H1 (cell line): Measurements from ENCODE around the gene ZNF350. TPM values are rescaled to one million over a fixed set of nuclear protein-coding genes. Genes with fewer than 3 reads are reported as not detected.

Source experiments
- CTCF ChIA-PET: fragments of 300-600 bp; sonication (Branson Sonifier 250); formaldehyde crosslinking; loops from one replicate; lab custom pipeline; 2021; ENCODE audit not compliant: partially characterized antibody; lab: Charles Lee
- POLR2A ChIA-PET: fragments of 300-600 bp; sonication (Branson Sonifier 250); formaldehyde crosslinking; loops from one replicate; lab custom pipeline; 2021; ENCODE audit warnings: inconsistent platforms; ENCODE audit not compliant: partially characterized antibody; lab: Charles Lee
- DNase-seq, 2 experiments: peaks; one replicate each; pipeline versions ENCODE4 v3.0.0 to v3.0.0-alpha.2; 2010 to 2022; ENCODE audit warnings: low spot score in 2 of 2, low read depth in 1 of 2, mixed read lengths in 1 of 2
- FAIRE-seq: peaks from 2 replicates; lab custom pipeline; 2011; peaks lifted over from hg19 to GRCh38; lab: Jason Lieb, UNC
- H2AFZ ChIP-seq: 2 replicates; pipeline ENCODE4 v1.8.1; 2012; ENCODE audit warnings: low read length, inconsistent platforms
- H2AK5ac ChIP-seq: 2 replicates; pipeline ENCODE4 v1.6.1; 2013; ENCODE audit warnings: low read depth, low read length
- H2BK120ac ChIP-seq: replicated peaks from 2 replicates; pipeline ENCODE3; 2013; ENCODE audit warnings: low read depth, low read length, inconsistent platforms
- H2BK12ac ChIP-seq: 2 replicates; pipeline ENCODE4 v1.6.1; 2013; ENCODE audit warnings: low read depth, low read length
- H2BK15ac ChIP-seq: 2 replicates; pipeline ENCODE4 v1.6.1; 2013; ENCODE audit warnings: low read length
- H2BK20ac ChIP-seq: 2 replicates; pipeline ENCODE4 v1.6.1; 2013; ENCODE audit warnings: low read length
- H2BK5ac ChIP-seq: 2 replicates; pipeline ENCODE4 v1.6.1; 2013; ENCODE audit warnings: low read depth, low read length
- H3K14ac ChIP-seq: 2 replicates; pipeline ENCODE4 v1.6.1; 2013; ENCODE audit warnings: inconsistent platforms; ENCODE audit not compliant: insufficient read length
- H3K18ac ChIP-seq: 2 replicates; pipeline ENCODE4 v1.6.1; 2013; ENCODE audit warnings: low read length; ENCODE audit errors: extremely low read depth
- H3K23ac ChIP-seq: 2 replicates; pipeline ENCODE4 v1.6.1; 2013; ENCODE audit warnings: inconsistent platforms; ENCODE audit not compliant: insufficient read length
- H3K23me2 ChIP-seq: 2 replicates; pipeline ENCODE4 v1.6.1; 2013; ENCODE audit warnings: low read depth, low read length
- H3K27ac ChIP-seq: 2 replicates; pipeline ENCODE4 v1.6.1; 2011; ENCODE audit warnings: low read depth, low read length, inconsistent platforms
- H3K27me3 ChIP-seq, 4 experiments: replicated peaks in 1 of 4; 1 replicate in 1 of 4; 2 replicates in 3 of 4; pipeline versions ENCODE4 v1.6.1 to v1.8.1; 2011 to 2013; ENCODE audit warnings: low read length in 3 of 4, mild to moderate bottlenecking in 3 of 4, inconsistent platforms in 2 of 4, mixed read lengths in 2 of 4, moderate library complexity in 1 of 4; ENCODE audit not compliant: control insufficient read depth in 3 of 4, insufficient read depth in 3 of 4; ENCODE audit errors: extremely low read depth in 1 of 4
- H3K36me3 ChIP-seq, 4 experiments: 2 replicates each; pipeline versions ENCODE4 v1.6.1 to v1.8.1; 2011 to 2013; ENCODE audit warnings: mild to moderate bottlenecking in 4 of 4, low read length in 3 of 4, moderate library complexity in 2 of 4, control low read depth in 1 of 4, inconsistent platforms in 1 of 4; ENCODE audit not compliant: insufficient read depth in 4 of 4, control insufficient read depth in 2 of 4
- H3K4ac ChIP-seq: replicated peaks from 2 replicates; pipeline ENCODE3; 2013; ENCODE audit warnings: low read length, low read depth, mixed read lengths, inconsistent platforms; ENCODE audit not compliant: insufficient read length
- H3K4me1 ChIP-seq, 4 experiments: replicated peaks in 1 of 4; 1 replicate in 1 of 4; 2 replicates in 3 of 4; pipeline versions ENCODE4 v1.6.1 to v1.8.1; 2011 to 2013; ENCODE audit warnings: low read length in 3 of 4, inconsistent platforms in 2 of 4, mixed read lengths in 1 of 4; ENCODE audit not compliant: insufficient read depth in 4 of 4, control insufficient read depth in 3 of 4
- H3K4me2 ChIP-seq, 2 experiments: 2 replicates each; pipeline versions ENCODE4 v1.6.1 to v1.8.1; 2011 to 2013; ENCODE audit warnings: low read depth in 2 of 2, low read length in 2 of 2, control low read depth in 1 of 2, inconsistent platforms in 1 of 2, mild to moderate bottlenecking in 1 of 2; ENCODE audit not compliant: insufficient read depth in 1 of 2
- H3K4me3 ChIP-seq, 4 experiments: fragments of 200-600, 300-600 bp in 1 of 4; sonication (generic), shearing (Covaris generic), sonication (Bioruptor Twin) in 1 of 4; 2 replicates each; pipeline versions ENCODE4 v1.5.1 to v1.8.1; 2011 to 2016; ENCODE audit warnings: low read length in 4 of 4, low read depth in 3 of 4, control low read depth in 2 of 4, inconsistent platforms in 2 of 4, mild to moderate bottlenecking in 2 of 4, mixed read lengths in 1 of 4, moderate library complexity in 1 of 4; ENCODE audit not compliant: insufficient read depth in 2 of 4; ENCODE audit errors: extremely low read depth in 1 of 4
- H3K56ac ChIP-seq: replicated peaks from 2 replicates; pipeline ENCODE3; 2013; ENCODE audit warnings: low read depth, mild to moderate bottlenecking, mixed read lengths, low read length, inconsistent platforms; ENCODE audit not compliant: insufficient read length
- H3K79me1 ChIP-seq: 2 replicates; pipeline ENCODE4 v1.6.1; 2013; ENCODE audit warnings: low read depth, low read length, control low read depth
- H3K79me2 ChIP-seq, 2 experiments: 2 replicates each; pipeline versions ENCODE4 v1.6.1 to v1.8.1; 2012 to 2013; ENCODE audit warnings: low read length in 2 of 2, mild to moderate bottlenecking in 2 of 2, inconsistent platforms in 1 of 2; ENCODE audit not compliant: insufficient read depth in 2 of 2, control insufficient read depth in 1 of 2
- H3K9ac ChIP-seq, 4 experiments: replicated peaks in 1 of 4; 1 replicate in 1 of 4; 2 replicates in 3 of 4; pipeline versions ENCODE4 v1.6.1 to v1.8.1; 2011 to 2013; ENCODE audit warnings: low read depth in 3 of 4, low read length in 3 of 4, control low read depth in 2 of 4, mild to moderate bottlenecking in 2 of 4, moderate library complexity in 2 of 4, inconsistent platforms in 1 of 4; ENCODE audit errors: extremely low read depth in 1 of 4
- H3K9me3 ChIP-seq, 2 experiments: 2 replicates each; pipeline versions ENCODE4 v1.6.1 to v1.8.1; 2012 to 2013; ENCODE audit warnings: mild to moderate bottlenecking in 2 of 2, moderate library complexity in 2 of 2, control low read depth in 1 of 2, inconsistent platforms in 1 of 2, low read depth in 1 of 2, low read length in 1 of 2, mixed read lengths in 1 of 2; ENCODE audit not compliant: insufficient read depth in 2 of 2
- H4K20me1 ChIP-seq, 2 experiments: replicated peaks in 1 of 2; 2 replicates each; pipeline versions ENCODE3 to v1.8.1; 2011 to 2013; ENCODE audit warnings: inconsistent platforms in 2 of 2, low read length in 2 of 2, mild to moderate bottlenecking in 1 of 2; ENCODE audit not compliant: insufficient read depth in 2 of 2, control insufficient read depth in 1 of 2
- H4K5ac ChIP-seq: 2 replicates; pipeline ENCODE4 v1.6.1; 2013; ENCODE audit warnings: low read length, low read depth, mixed read lengths, inconsistent platforms; ENCODE audit not compliant: insufficient read length
- H4K8ac ChIP-seq: 2 replicates; pipeline ENCODE4 v1.8.0; 2013; ENCODE audit warnings: mild to moderate bottlenecking, moderate library complexity, low read length, inconsistent platforms; ENCODE audit not compliant: insufficient read depth; ENCODE audit errors: extremely low read depth
- H4K91ac ChIP-seq: replicated peaks from 2 replicates; pipeline ENCODE3; 2013; ENCODE audit warnings: low read length, mixed read lengths, inconsistent platforms; ENCODE audit not compliant: insufficient read length
- CBX8 ChIP-seq: fragments of 300-800, 300-1000 bp; sonication (generic); IDR thresholded peaks from 2 replicates; pipeline ENCODE4 v1.7.1; 2016; ENCODE audit warnings: low read depth, low read length, borderline replicate concordance
- EP300 ChIP-seq, 2 experiments: IDR thresholded peaks; 1 replicate in 1 of 2; 2 replicates in 1 of 2; pipeline ENCODE4 v1.6.1; 2011 to 2012; ENCODE audit warnings: low read depth in 2 of 2, low read length in 2 of 2, mild to moderate bottlenecking in 2 of 2, borderline replicate concordance in 1 of 2, inconsistent platforms in 1 of 2, moderate library complexity in 1 of 2
- HDAC6 ChIP-seq: IDR thresholded peaks from one replicate; pipeline ENCODE4 v1.7.1; 2012; ENCODE audit warnings: low read depth, mild to moderate bottlenecking, inconsistent platforms, low read length, moderate library complexity
- KDM1A ChIP-seq: fragments of 200-600, 300-600 bp; sonication (generic); IDR thresholded peaks from 2 replicates; pipeline ENCODE4 v1.7.1; 2016; ENCODE audit warnings: mild to moderate bottlenecking, low read length, borderline replicate concordance
- TAF1 ChIP-seq: IDR thresholded peaks from 2 replicates; pipeline ENCODE4 v1.6.1; 2011; ENCODE audit warnings: mild to moderate bottlenecking, low read depth, low read length
- WGBS, 2 experiments: shearing (Covaris generic) in 1 of 2; methylation state at CpG; one replicate each; pipeline versions ENCODE4 v1.1.6 to v1.1.7; 2013 to 2015; ENCODE audit warnings: low lambda C conversion rate in 2 of 2, mixed read lengths in 2 of 2, inconsistent platforms in 1 of 2, low coverage in 1 of 2, missing lambda C conversion rate in 1 of 2; ENCODE audit not compliant: insufficient replicate concordance in 2 of 2, insufficient coverage in 1 of 2, insufficient read length in 1 of 2; ENCODE audit errors: extremely low coverage in 1 of 2, missing lambda C conversion rate in 1 of 2; 5-methylcytosine and 5-hydroxymethylcytosine counted together
- polyA plus RNA-seq, 7 experiments: library from polyadenylated mRNA; depleted of rRNA in 3 of 7; stranded (reverse) in 5 of 7; unstranded in 2 of 7; fragments of >200 nt in 5 of 7; fragments of 200-250 nt in 2 of 7; gene quantifications; 1 replicate in 5 of 7; 2 replicates in 1 of 7; 4 replicates in 1 of 7; pipeline versions ENCODE4 v1.2.1 to v1.2.3, GENCODE V29; 2011 to 2013; ENCODE audit warnings: missing spikeins in 2 of 7, mixed read lengths in 2 of 7
- total RNA-seq: library from RNA; stranded (reverse); fragmentation: NEBNext Ultra II Directional; extraction: Animal tissue kit (Norgen Biotek cat#: 25700); gene quantifications from 2 replicates; pipeline ENCODE4 v1.2.1, GENCODE V29; 2021
- TF ChIP-seq, protein P1 (sequence below): IDR thresholded peaks from 2 replicates; pipeline ENCODE4 v1.6.1; 2011; ENCODE audit warnings: low read length, improper control_type of control experiment

ZNF350 gene
- total and polyA plus RNA-seq, 2 of the 8 experiments (the other 6 are each of a cell fraction or from before 2014, with no cell fraction given) = 1.7 to 5.3 TPM

DNA sequence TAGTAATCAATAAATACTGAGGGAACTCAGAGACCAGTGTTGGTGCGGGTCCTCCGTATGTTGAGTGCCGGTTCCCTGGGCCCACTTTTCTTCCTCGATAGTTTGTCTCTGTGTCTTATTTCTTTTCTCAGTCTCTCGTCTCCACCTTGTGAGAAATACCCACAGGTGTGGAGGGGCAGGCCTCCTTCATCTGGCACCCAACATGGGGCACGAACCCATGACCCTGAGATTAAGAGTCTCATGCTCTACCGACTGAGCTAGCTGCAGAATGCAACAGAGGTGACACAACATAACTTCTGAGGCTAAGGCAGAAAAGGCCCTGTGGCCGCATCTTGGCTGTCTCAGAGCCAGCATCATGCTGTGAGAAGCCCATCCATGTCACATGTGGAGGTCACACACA lies 64.7 kb downstream of the ZNF350 start:
- TF ChIP-seq TAF1 = no peak
- TF ChIP-seq, protein P1, sequence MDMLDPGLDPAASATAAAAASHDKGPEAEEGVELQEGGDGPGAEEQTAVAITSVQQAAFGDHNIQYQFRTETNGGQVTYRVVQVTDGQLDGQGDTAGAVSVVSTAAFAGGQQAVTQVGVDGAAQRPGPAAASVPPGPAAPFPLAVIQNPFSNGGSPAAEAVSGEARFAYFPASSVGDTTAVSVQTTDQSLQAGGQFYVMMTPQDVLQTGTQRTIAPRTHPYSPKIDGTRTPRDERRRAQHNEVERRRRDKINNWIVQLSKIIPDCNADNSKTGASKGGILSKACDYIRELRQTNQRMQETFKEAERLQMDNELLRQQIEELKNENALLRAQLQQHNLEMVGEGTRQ = no peak
- no peak for TF ChIP-seq CBX8
- no peak for TF ChIP-seq KDM1A
- TF ChIP-seq HDAC6 = no peak
- no peak for TF ChIP-seq EP300 (IDR thresholded peaks at IDR 0.05; ENCODE audit: borderline replicate concordance in 1 of 2, low read depth in 2 of 2, low read length in 2 of 2)
- WGBS, 2 experiments = 90% methylated on average over 7 of the region's 8 CpGs; no CpG with 5 or more reads in 1 of the 2 experiments
- H2BK5ac ChIP-seq = no peak overlapping the region
- FAIRE-seq (no peak), DNase-seq (no peak)
- no peak overlapping the region for H3K9ac ChIP-seq
- peaks cover 77 to 82% of the 10 kb centered on the region in 2 experiments for H3K9me3 ChIP-seq
- H3K4me3 ChIP-seq = peak overlapping the region in 1 of 4 experiments; percentile 5; a peak in 1 of 8 replicates
- H3K18ac ChIP-seq = no peak overlapping the region
- H3K23me2 ChIP-seq = 0 out of 2 replicates have a peak, but pooled peaks cover 2% of the 10 kb centered on the region
- H3K23ac ChIP-seq = no peak overlapping the region
- no peak overlapping the region for H4K91ac ChIP-seq
- H3K79me2 ChIP-seq = no peaks in the 10 kb centered on the region
- POLR2A ChIA-PET = interaction anchor here (1.8 to 2.4 kb wide), 2 partner anchors 7 to 19 kb away, joined by 6 to 9 read pairs; no protein-coding TSS in a partner anchor
- H3K4me1 ChIP-seq = no peaks in the 10 kb centered on the region
- no peak overlapping the region for H2AK5ac ChIP-seq
- no peak overlapping the region for H3K56ac ChIP-seq
- no peak overlapping the region for H4K8ac ChIP-seq
- H3K14ac ChIP-seq = no peak overlapping the region
- peaks cover 0 to 3% (median 0%) of the 10 kb centered on the region in 4 experiments; a peak in 1 of 8 replicates for H3K36me3 ChIP-seq
- no peak overlapping the region for H3K4me2 ChIP-seq
- H2BK20ac ChIP-seq = no peak overlapping the region
- CTCF ChIA-PET = no interaction called here
- no peak overlapping the region for H3K4ac ChIP-seq
- no peaks in the 10 kb centered on the region for H4K20me1 ChIP-seq
- no peak overlapping the region for H4K5ac ChIP-seq
- no peak overlapping the region for H3K27ac ChIP-seq
- no peaks in the 10 kb centered on the region for H3K27me3 ChIP-seq
- H2BK120ac ChIP-seq = no peak overlapping the region
- no peak overlapping the region for H2BK15ac ChIP-seq
- no peaks in the 10 kb centered on the region for H3K79me1 ChIP-seq
- H2BK12ac ChIP-seq = no peak overlapping the region
- H2AFZ ChIP-seq = no peak overlapping the region
